K562 (cell line): ENCODE results near the gene SLC35D2. TPM values are rescaled to one million over a fixed set of nuclear protein-coding genes. Genes with fewer than 3 reads are reported as not detected.

ENCODE experiments used
- CUX1 ChIP-seq: fragments of 200-800 bp; sonication (Bioruptor generic); IDR thresholded peaks from 2 replicates; pipeline ENCODE4 v1.6.1; 2016; ENCODE audit warnings: missing genetic modification characterization, missing compliant biosample characterization
- E2F1 ChIP-seq: sonication (generic); formaldehyde crosslinking; IDR thresholded peaks from 2 replicates; pipeline ENCODE4 v1.8.1; 2023; ENCODE audit warnings: mild to moderate bottlenecking, missing genetic modification reagents, moderate library complexity
- E4F1 ChIP-seq: fragments of 250-450 bp; sonication (Bioruptor Pico); IDR thresholded peaks from 2 replicates; pipeline ENCODE4 v1.5.0; 2021; ENCODE audit warnings: mild to moderate bottlenecking, borderline replicate concordance
- HBP1 ChIP-seq: fragments of 450-650 bp; formaldehyde crosslinking; IDR thresholded peaks from 2 replicates; pipeline ENCODE4 v1.4.0; 2022; ENCODE audit warnings: missing genetic modification characterization
- MECOM ChIP-seq: fragments of 250-450 bp; sonication (Bioruptor Pico); IDR thresholded peaks from 2 replicates; pipeline ENCODE4 v1.8.0; 2022; ENCODE audit warnings: inconsistent platforms
- SAFB2 ChIP-seq: fragments of 200-400 bp; formaldehyde crosslinking; IDR thresholded peaks from 2 replicates; pipeline ENCODE4 v1.6.1; 2018; ENCODE audit warnings: borderline replicate concordance, low read length, low read depth, moderate library complexity; ENCODE audit not compliant: severe bottlenecking
- ZNF23 ChIP-seq: fragments of 250-450 bp; sonication (Bioruptor Pico); IDR thresholded peaks from 2 replicates; pipeline ENCODE4 v1.4.0; 2020; ENCODE audit warnings: mild to moderate bottlenecking
- ZNF57 ChIP-seq: fragments of 450-650 bp; formaldehyde crosslinking; IDR thresholded peaks from 2 replicates; pipeline ENCODE4 v1.4.0; 2020; ENCODE audit warnings: mild to moderate bottlenecking, moderate library complexity
- ZNF584 ChIP-seq: fragments of 200-800 bp; sonication (Bioruptor generic); IDR thresholded peaks from 2 replicates; pipeline ENCODE4 v1.6.1; 2016; ENCODE audit warnings: low read depth, mild to moderate bottlenecking, missing genetic modification characterization, missing compliant biosample characterization
- ZNF740 ChIP-seq, 3 experiments: fragments of 200-800 bp in 1 of 3; sonication (Bioruptor generic) in 1 of 3; sonication (generic) in 1 of 3; formaldehyde crosslinking in 1 of 3; IDR thresholded peaks; 2 replicates each; pipeline versions ENCODE4 v1.6.1 to v1.8.0; 2016 to 2022; ENCODE audit warnings: mild to moderate bottlenecking in 2 of 3, missing compliant biosample characterization in 2 of 3, missing genetic modification characterization in 2 of 3, missing genetic modification reagents in 1 of 3
- ZNF76 ChIP-seq: fragments of 250-450 bp; sonication (Bioruptor Pico); IDR thresholded peaks from 2 replicates; pipeline ENCODE4 v1.4.0; 2020; ENCODE audit warnings: mild to moderate bottlenecking, moderate library complexity, borderline replicate concordance
- ZNF766 ChIP-seq: fragments of 200-800 bp; sonication (Bioruptor generic); conservative IDR thresholded peaks from 2 replicates; pipeline ENCODE4 v1.6.1; 2016; ENCODE audit warnings: missing genetic modification characterization, missing compliant biosample characterization
- polyA plus RNA-seq, 8 experiments: library from polyadenylated mRNA; depleted of rRNA in 4 of 8; stranded (reverse) in 5 of 8; unstranded in 3 of 8; fragments of >200 nt; fragmentation: Nextera tagmentation in 2 of 8; fragmentation: Illumina TruSeq in 1 of 8; extraction: Ambion mirVana in 2 of 8; extraction: Trizol in 1 of 8; gene quantifications; 2 replicates each; pipeline versions ENCODE4 v1.2.1 to v1.2.3, GENCODE V29; 2011 to 2014; ENCODE audit warnings: inconsistent platforms in 1 of 8, missing spikeins in 1 of 8
- total RNA-seq, 7 experiments: library from RNA; depleted of rRNA in 6 of 7; stranded (reverse); fragments of >200 nt in 6 of 7; fragmentation: Illumina TruSeq in 2 of 7; extraction: Trizol in 2 of 7; gene quantifications; 2 replicates each; pipeline versions ENCODE4 v1.2.1 to v1.2.3, GENCODE V29; 2011 to 2021; ENCODE audit warnings: low replicate concordance in 1 of 7

SLC35D2 gene
- total and polyA plus RNA-seq, 9 of the 15 experiments (the other 6 are each of a cell fraction or from before 2014, with no cell fraction given) = 2.9 to 14.9 (median 11.7) TPM

GRCh38 chr9:96420468-96421219 is 37.1 kb upstream of the SLC35D2 start (continued):
- TF ChIP-seq E4F1 (CRISPR knock-in tag) (peak; percentile 87), ZNF57 (CRISPR knock-in tag) (peak; percentile 94), SAFB2 (no peak), ZNF76 (CRISPR knock-in tag) (peak; percentile 99), ZNF766 (CRISPR knock-in tag) (peak; percentile 100), ZNF584 (peak; percentile 99), HBP1 (CRISPR knock-in tag) (peak; percentile 98), CUX1 (CRISPR knock-in tag) (peak; percentile 99), E2F1 (CRISPR knock-in tag) (no peak), ZNF23 (CRISPR knock-in tag) (peak; percentile 96), MECOM (CRISPR knock-in tag) (peak; percentile 99), ZNF740 (CRISPR knock-in tag; IDR thresholded peaks at IDR 0.05) (no peak), ZNF740 (tag; IDR thresholded peaks at IDR 0.05) (peak in 1 of 2 experiments; percentile 99; a peak in 2 of 4 replicates)
